Amniotic epithelial cell (primary cell): ENCODE data around the gene ASIP.
"Not testable (repeated sequence)": the region's sequence is repeated elsewhere in the genome, so short reads cannot be mapped to it uniquely, and the experiment has no call there.

ENCODE experiments used
- DNase-seq: peaks from one replicate; pipeline ENCODE4 v3.0.0-alpha.2; 2010; ENCODE audit warnings: low read depth

Gene ASIP

GRCh38 chr20:34240693-34241615 lies at the start of gene ASIP:
Gene ASIP, plus strand, starts transcription at chr20:34241423. Its CDS starts 18,952 bp downstream, at chr20:34260375.
- DNase-seq = no peak

GRCh38 chr20:34193051-34193450 lies 48.2 kb upstream of the ASIP start:
- DNase-seq = no peak

GRCh38 chr20:34199183-34199582 lies 42.0 kb upstream of the ASIP start:
- no peak for DNase-seq

GRCh38 chr20:34200023-34200422 lies 41.2 kb upstream of the ASIP start:
- no peak for DNase-seq

GRCh38 chr20:34201531-34201930 lies 39.7 kb upstream of the ASIP start:
- no peak for DNase-seq

GRCh38 chr20:34205172-34205880 lies 35.9 kb upstream of the ASIP start:
- not testable (repeated sequence) for DNase-seq

- DNase-seq = no peak
Observed at GRCh38 chr20:34209111-34209510, 32.1 kb upstream of the ASIP start.

GRCh38 chr20:34210271-34210670 lies 31.0 kb upstream of the ASIP start:
- no peak for DNase-seq

GRCh38 chr20:34211591-34211990 lies 29.6 kb upstream of the ASIP start:
- DNase-seq = peak; percentile 9

GRCh38 chr20:34213213-34213612 lies 28.0 kb upstream of the ASIP start:
- DNase-seq = no peak

- DNase-seq = peak; percentile 51
Observed at GRCh38 chr20:34215711-34216381, 25.4 kb upstream of the ASIP start.

- no peak for DNase-seq
Observed at GRCh38 chr20:34216382-34216742, 24.9 kb upstream of the ASIP start.

- DNase-seq = peak; percentile 53
Observed at GRCh38 chr20:34220561-34220960, 20.7 kb upstream of the ASIP start.

GRCh38 chr20:34222208-34222607 lies 19.0 kb upstream of the ASIP start:
- DNase-seq = peak; percentile 97

GRCh38 chr20:34224251-34224650 lies 17.0 kb upstream of the ASIP start:
- DNase-seq = not testable (repeated sequence)

- no peak for DNase-seq
Observed at GRCh38 chr20:34231634-34232033, 9.6 kb upstream of the ASIP start.

GRCh38 chr20:34232494-34233087 lies 8.6 kb upstream of the ASIP start:
- DNase-seq = no peak

GRCh38 chr20:34233687-34234086 lies 7.5 kb upstream of the ASIP start:
- DNase-seq = no peak

GRCh38 chr20:34235875-34236274 lies 5.3 kb upstream of the ASIP start:
- no peak for DNase-seq

- no peak for DNase-seq
Observed at GRCh38 chr20:34237942-34238341, 3.3 kb upstream of the ASIP start.

- no peak for DNase-seq
Observed at GRCh38 chr20:34240121-34240520, 1.1 kb upstream of the ASIP start.

GRCh38 chr20:34242015-34242414 lies 792 bp downstream of the ASIP start:
- DNase-seq = not testable (repeated sequence)
